ENCODE data around the gene ATXN2L. TPM values are rescaled to one million over a fixed set of nuclear protein-coding genes. Genes with fewer than 3 reads are reported as not detected.

The ATXN2L gene
- total and polyA plus RNA-seq, 2 experiments from 2014 or later: 81.2 to 116 TPM

DNA sequence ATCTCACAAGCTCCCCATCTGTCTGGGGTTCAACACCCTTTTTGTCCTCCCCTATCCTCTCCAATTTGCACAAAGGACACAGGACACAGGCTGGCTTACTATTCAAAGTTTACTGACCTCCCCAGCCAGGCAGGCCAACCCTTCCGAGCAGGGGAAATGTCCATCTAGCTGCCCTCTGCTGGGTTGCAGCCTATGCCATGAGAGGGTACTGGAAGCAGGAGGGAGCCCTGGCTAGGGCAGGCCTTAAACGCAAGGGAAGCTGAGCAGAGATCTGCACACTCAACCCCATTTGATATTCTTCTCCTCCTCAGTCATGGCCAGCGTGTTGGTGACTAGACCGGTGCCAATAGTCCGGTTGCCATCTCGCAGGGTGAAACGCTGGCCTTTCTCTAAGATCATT is 19.9 kb downstream of the ATXN2L start:
- Histone ChIP-seq H3K4me3 (no peak overlapping the region), H3K27ac (no peak overlapping the region), H3K4me1 (ENCODE audit: low read depth) (peaks cover 7% of the 10 kb centered on the region), H3K36me3 (peaks cover 38% of the 10 kb centered on the region), H3K27me3 (no peaks in the 10 kb centered on the region), H3K9me3 (ENCODE audit: low read depth) (no peaks in the 10 kb centered on the region)
- DNase-seq (ENCODE audit: low read depth in 1 of 2, low spot score in 1 of 2): no peak
- TF ChIP-seq, protein P1, sequence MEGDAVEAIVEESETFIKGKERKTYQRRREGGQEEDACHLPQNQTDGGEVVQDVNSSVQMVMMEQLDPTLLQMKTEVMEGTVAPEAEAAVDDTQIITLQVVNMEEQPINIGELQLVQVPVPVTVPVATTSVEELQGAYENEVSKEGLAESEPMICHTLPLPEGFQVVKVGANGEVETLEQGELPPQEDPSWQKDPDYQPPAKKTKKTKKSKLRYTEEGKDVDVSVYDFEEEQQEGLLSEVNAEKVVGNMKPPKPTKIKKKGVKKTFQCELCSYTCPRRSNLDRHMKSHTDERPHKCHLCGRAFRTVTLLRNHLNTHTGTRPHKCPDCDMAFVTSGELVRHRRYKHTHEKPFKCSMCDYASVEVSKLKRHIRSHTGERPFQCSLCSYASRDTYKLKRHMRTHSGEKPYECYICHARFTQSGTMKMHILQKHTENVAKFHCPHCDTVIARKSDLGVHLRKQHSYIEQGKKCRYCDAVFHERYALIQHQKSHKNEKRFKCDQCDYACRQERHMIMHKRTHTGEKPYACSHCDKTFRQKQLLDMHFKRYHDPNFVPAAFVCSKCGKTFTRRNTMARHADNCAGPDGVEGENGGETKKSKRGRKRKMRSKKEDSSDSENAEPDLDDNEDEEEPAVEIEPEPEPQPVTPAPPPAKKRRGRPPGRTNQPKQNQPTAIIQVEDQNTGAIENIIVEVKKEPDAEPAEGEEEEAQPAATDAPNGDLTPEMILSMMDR (IDR thresholded peaks at IDR 0.05; ENCODE audit: low read depth, low read length): no peak

DNA sequence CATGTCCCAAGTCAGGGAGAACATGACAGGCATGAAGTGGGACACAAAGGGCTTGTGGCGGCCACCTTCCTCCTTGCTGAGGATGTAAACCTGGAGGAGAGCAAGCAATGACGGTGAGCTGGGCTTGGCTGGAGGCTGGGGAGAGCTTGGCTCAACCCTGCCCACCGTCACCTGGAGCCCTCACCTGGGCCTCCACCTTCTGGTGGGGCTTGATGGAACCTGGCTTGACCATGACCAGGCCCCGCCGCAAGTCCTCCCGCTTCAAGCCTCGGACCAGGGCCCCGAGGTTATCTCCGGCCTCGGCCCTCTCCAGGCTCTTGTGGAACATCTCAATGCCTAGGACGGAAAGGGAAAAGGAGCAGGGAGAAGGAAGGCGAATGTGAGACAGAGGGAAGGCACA is 21.0 kb downstream of the ATXN2L start:
- Histone ChIP-seq H3K9me3 (ENCODE audit: low read depth) (no peaks in the 10 kb centered on the region), H3K4me1 (ENCODE audit: low read depth) (peaks cover 7% of the 10 kb centered on the region), H3K27me3 (no peaks in the 10 kb centered on the region), H3K36me3 (peaks cover 32% of the 10 kb centered on the region), H3K4me3 (no peak overlapping the region), H3K27ac (no peak overlapping the region)
- no peak for DNase-seq (ENCODE audit: low read depth in 1 of 2, low spot score in 1 of 2)
- TF ChIP-seq, protein P1 (IDR thresholded peaks at IDR 0.05; ENCODE audit: low read depth, low read length): no peak

DNA sequence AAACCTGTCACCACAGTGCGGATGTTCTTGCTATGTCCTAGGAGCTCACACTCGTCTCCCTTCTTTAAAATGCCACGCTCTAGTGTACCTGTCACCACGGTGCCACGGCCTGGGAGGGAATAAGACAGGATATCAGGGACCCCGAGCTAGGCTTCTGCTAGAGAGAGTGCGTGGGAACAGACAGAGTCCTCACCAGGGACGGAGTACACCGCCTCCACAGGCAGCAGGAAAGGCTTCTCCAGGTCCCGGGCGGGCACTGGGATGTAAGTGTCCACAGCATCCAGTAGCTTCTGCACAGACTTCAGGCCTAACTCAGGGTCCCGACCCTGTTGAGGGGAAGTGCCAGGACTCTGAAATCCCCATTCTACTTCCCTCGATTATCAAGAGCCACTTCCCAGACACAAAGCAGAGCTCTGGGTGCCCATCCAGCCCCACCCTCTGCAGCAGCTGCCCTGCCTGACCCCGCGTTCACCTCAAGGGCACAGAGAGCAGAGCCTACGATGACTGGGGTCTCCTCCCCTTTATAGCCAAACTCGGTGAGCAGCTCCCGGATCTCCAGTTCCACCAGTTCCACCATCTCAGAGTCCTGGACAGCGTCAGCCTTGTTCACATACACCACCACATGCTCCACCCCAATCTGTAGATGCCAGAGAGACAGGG is 21.6 kb downstream of the ATXN2L start:
- H3K4me1 ChIP-seq (ENCODE audit: low read depth): peaks cover 7% of the 10 kb centered on the region
- H3K9me3 ChIP-seq (ENCODE audit: low read depth): no peaks in the 10 kb centered on the region
- peaks cover 32% of the 10 kb centered on the region for H3K36me3 ChIP-seq
- TF ChIP-seq, protein P1 (IDR thresholded peaks at IDR 0.05; ENCODE audit: low read depth, low read length): no peak
- H3K27ac ChIP-seq: peak overlapping the region; percentile 71
- no peak for DNase-seq (ENCODE audit: low read depth in 1 of 2, low spot score in 1 of 2)
- no peak overlapping the region for H3K4me3 ChIP-seq
- H3K27me3 ChIP-seq: no peaks in the 10 kb centered on the region

DNA sequence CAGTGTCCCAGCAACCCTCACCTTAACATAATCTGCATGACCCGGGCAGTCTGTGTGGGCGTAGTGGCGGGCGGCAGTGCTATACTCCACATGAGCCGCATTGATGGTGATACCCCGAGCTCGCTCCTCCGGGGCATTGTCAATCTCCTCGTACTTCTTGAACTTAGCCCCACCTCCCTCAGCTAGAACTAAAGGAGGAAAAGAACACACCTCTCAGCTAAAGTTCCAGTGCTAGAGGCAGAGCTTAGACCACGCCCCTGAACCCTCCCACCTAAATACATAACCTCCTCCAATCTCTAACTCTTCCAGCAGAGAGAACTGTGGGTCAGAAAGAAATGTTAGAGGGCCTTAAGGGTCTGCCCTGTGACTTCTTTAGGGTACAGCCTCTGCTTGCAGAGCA is 22.5 kb downstream of the ATXN2L start:
- no peaks in the 10 kb centered on the region for H3K27me3 ChIP-seq
- TF ChIP-seq, protein P1 (IDR thresholded peaks at IDR 0.05; ENCODE audit: low read depth, low read length): no peak
- H3K36me3 ChIP-seq: peaks cover 32% of the 10 kb centered on the region
- no peaks in the 10 kb centered on the region for H3K9me3 ChIP-seq (ENCODE audit: low read depth)
- peak overlapping the region; percentile 74 for H3K4me3 ChIP-seq
- peak overlapping the region; percentile 71 for H3K27ac ChIP-seq
- DNase-seq (ENCODE audit: low read depth in 1 of 2, low spot score in 1 of 2): peak; percentile 26 to 40
- H3K4me1 ChIP-seq (ENCODE audit: low read depth): peaks cover 7% of the 10 kb centered on the region

DNA sequence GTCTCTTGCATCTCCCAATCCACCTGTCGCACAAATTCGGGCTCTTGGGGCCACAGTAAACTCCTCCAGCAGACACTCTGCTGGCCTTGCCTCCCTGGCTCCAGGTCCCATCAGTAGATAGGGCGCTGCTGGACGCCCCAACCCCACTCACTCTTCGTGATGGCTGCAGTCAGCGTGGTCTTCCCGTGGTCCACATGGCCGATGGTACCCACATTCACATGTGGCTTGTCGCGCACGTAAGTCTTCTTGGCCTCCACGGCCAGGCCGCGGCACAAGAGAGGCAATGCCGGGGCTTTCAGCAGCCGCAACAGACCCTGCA is 22.9 kb downstream of the ATXN2L start:
- Histone ChIP-seq H3K4me3 (peak overlapping the region; percentile 74), H3K4me1 (ENCODE audit: low read depth) (peaks cover 7% of the 10 kb centered on the region), H3K27me3 (no peaks in the 10 kb centered on the region), H3K36me3 (peaks cover 32% of the 10 kb centered on the region), H3K27ac (peak overlapping the region; percentile 71), H3K9me3 (ENCODE audit: low read depth) (no peaks in the 10 kb centered on the region)
- TF ChIP-seq, protein P1 (IDR thresholded peaks at IDR 0.05; ENCODE audit: low read depth, low read length): no peak
- DNase-seq (ENCODE audit: low read depth in 1 of 2, low spot score in 1 of 2): no peak

All from cardiac muscle cell (in vitro differentiated cells and primary cell).